CD14-positive monocyte (primary cell): ENCODE data around the gene DOCK10. TPM values are rescaled to one million over a fixed set of nuclear protein-coding genes. Genes with fewer than 3 reads are reported as not detected.

Source experiments
- DNase-seq, 3 donors: peaks; one replicate each; pipeline ENCODE4 v3.0.0-alpha.2; 2011 to 2022
- H2AFZ ChIP-seq: 2 replicates; pipeline ENCODE4 v1.6.0; 2012; ENCODE audit warnings: mild to moderate bottlenecking, low read depth, low read length, inconsistent platforms; ENCODE audit not compliant: insufficient read depth, poor library complexity, severe bottlenecking
- H3K27ac ChIP-seq, 2 donors: 1 replicate in 1 of 2; 2 replicates in 1 of 2; pipeline ENCODE4 v1.5.1; 2012 to 2013; ENCODE audit warnings: low read length in 2 of 2, control low read depth in 1 of 2, inconsistent platforms in 1 of 2, low read depth in 1 of 2, mild to moderate bottlenecking in 1 of 2
- H3K27me3 ChIP-seq, 2 donors: one replicate each; pipeline versions ENCODE4 v1.6.0 to v1.6.1; 2011 to 2013; ENCODE audit warnings: low read length in 2 of 2; ENCODE audit not compliant: control insufficient read depth in 2 of 2, insufficient read depth in 2 of 2
- H3K36me3 ChIP-seq, 2 donors: replicated peaks in 1 of 2; 1 replicate in 1 of 2; 2 replicates in 1 of 2; pipeline versions ENCODE4 v1.5.1 to v1.6.1; 2012 to 2013; ENCODE audit warnings: low read length in 2 of 2, control low read depth in 1 of 2, inconsistent platforms in 1 of 2, mild to moderate bottlenecking in 1 of 2; ENCODE audit not compliant: insufficient read depth in 2 of 2, control insufficient read depth in 1 of 2
- H3K4me1 ChIP-seq, 2 donors: 1 replicate in 1 of 2; 2 replicates in 1 of 2; pipeline versions ENCODE4 v1.5.1 to v1.6.1; 2012 to 2013; ENCODE audit warnings: low read length in 2 of 2, control low read depth in 1 of 2, inconsistent platforms in 1 of 2, mild to moderate bottlenecking in 1 of 2, moderate library complexity in 1 of 2; ENCODE audit not compliant: insufficient read depth in 2 of 2, control insufficient read depth in 1 of 2
- H3K4me2 ChIP-seq: replicated peaks from 2 replicates; pipeline ENCODE3; 2012; ENCODE audit warnings: low read length, moderate library complexity, mild to moderate bottlenecking; ENCODE audit not compliant: poor library complexity, severe bottlenecking; ENCODE audit errors: extremely low read depth
- H3K4me3 ChIP-seq, 3 experiments: fragments of 200-600 bp in 1 of 3; sonication (generic) in 1 of 3; replicated peaks in 1 of 3; 1 replicate in 2 of 3; 2 replicates in 1 of 3; pipeline ENCODE4 v1.5.1; 2011 to 2013; ENCODE audit warnings: low read length in 3 of 3, mild to moderate bottlenecking in 3 of 3, control low read depth in 2 of 3, low read depth in 2 of 3, inconsistent platforms in 1 of 3, moderate library complexity in 1 of 3
- H3K79me2 ChIP-seq: 2 replicates; pipeline ENCODE4 v1.6.0; 2012; ENCODE audit warnings: mild to moderate bottlenecking, control low read depth, inconsistent platforms, low read length, moderate library complexity; ENCODE audit not compliant: insufficient read depth
- H3K9ac ChIP-seq: 2 replicates; pipeline ENCODE4 v1.6.0; 2017; ENCODE audit warnings: low read length, mild to moderate bottlenecking; ENCODE audit not compliant: insufficient read depth, poor library complexity, severe bottlenecking
- H3K9me3 ChIP-seq, 2 donors: replicated peaks in 1 of 2; 1 replicate in 1 of 2; 2 replicates in 1 of 2; pipeline versions ENCODE4 v1.5.1 to v1.6.1; 2012 to 2013; ENCODE audit warnings: low read length in 2 of 2, control low read depth in 1 of 2; ENCODE audit not compliant: control insufficient read depth in 1 of 2, insufficient read depth in 1 of 2
- H4K20me1 ChIP-seq: 2 replicates; pipeline ENCODE4 v1.6.0; 2012; ENCODE audit warnings: mild to moderate bottlenecking, low read length, control low read depth, moderate library complexity; ENCODE audit not compliant: insufficient read depth
- H3K27ac Mint-ChIP-seq, 7 donors: one replicate each; pipeline ENCODE4 v1.8.0; 2020; ENCODE audit warnings: mild to moderate bottlenecking in 7 of 7, mixed read lengths in 7 of 7, moderate library complexity in 6 of 7, inconsistent platforms in 2 of 7
- H3K27me3 Mint-ChIP-seq, 3 donors: one replicate each; pipeline ENCODE4 v1.8.0; 2021 to 2022; ENCODE audit warnings: low read depth in 3 of 3, mild to moderate bottlenecking in 3 of 3, mixed read lengths in 3 of 3, moderate library complexity in 3 of 3, inconsistent platforms in 1 of 3
- H3K36me3 Mint-ChIP-seq, 2 donors: one replicate each; pipeline ENCODE4 v1.8.0; 2020; ENCODE audit warnings: mixed read lengths in 2 of 2, inconsistent platforms in 1 of 2, mild to moderate bottlenecking in 1 of 2
- H3K4me1 Mint-ChIP-seq: one replicate; pipeline ENCODE4 v1.8.0; 2020; ENCODE audit warnings: mild to moderate bottlenecking, mixed read lengths
- H3K4me3 Mint-ChIP-seq, 2 donors: one replicate each; pipeline ENCODE4 v1.8.0; 2020; ENCODE audit warnings: mild to moderate bottlenecking in 2 of 2, mixed read lengths in 2 of 2, moderate library complexity in 1 of 2
- H3K9me3 Mint-ChIP-seq, 7 donors: one replicate each; pipeline ENCODE4 v1.8.0; 2020 to 2022; ENCODE audit warnings: mixed read lengths in 7 of 7, mild to moderate bottlenecking in 6 of 7, moderate library complexity in 6 of 7, inconsistent platforms in 2 of 7
- WGBS: methylation state at CpG from one replicate; pipeline ENCODE4 v1.1.5; 2013; ENCODE audit warnings: missing lambda C conversion rate; ENCODE audit not compliant: insufficient coverage; 5-methylcytosine and 5-hydroxymethylcytosine counted together
- intact Hi-C, 2 donors: fragments of 100-400 bp; cut with micrococcal nuclease; formaldehyde crosslinking; loops; one replicate each; pipeline versions ENCODE4 v1.15.0 to v1.15.1; 2023
- polyA plus RNA-seq, 3 donors: library from polyadenylated mRNA; depleted of rRNA in 1 of 3; unstranded in 2 of 3; stranded (reverse) in 1 of 3; fragments of 300-500 nt in 2 of 3; fragments of >200 nt in 1 of 3; fragmentation: Illumina TruSeq in 2 of 3; gene quantifications; 1 replicate in 2 of 3; 2 replicates in 1 of 3; pipeline ENCODE4 v1.2.3, GENCODE V29; 2012 to 2021
- TF ChIP-seq, protein P1 (sequence below): fragments of 200-600 bp; IDR thresholded peaks from one replicate; pipeline ENCODE4 v1.8.0; 2022; ENCODE audit warnings: antibody characterized with exemption, mild to moderate bottlenecking

Gene DOCK10
- polyA plus RNA-seq, 3 donors: 9.5 to 30.9 (median 16.5) TPM

DNA sequence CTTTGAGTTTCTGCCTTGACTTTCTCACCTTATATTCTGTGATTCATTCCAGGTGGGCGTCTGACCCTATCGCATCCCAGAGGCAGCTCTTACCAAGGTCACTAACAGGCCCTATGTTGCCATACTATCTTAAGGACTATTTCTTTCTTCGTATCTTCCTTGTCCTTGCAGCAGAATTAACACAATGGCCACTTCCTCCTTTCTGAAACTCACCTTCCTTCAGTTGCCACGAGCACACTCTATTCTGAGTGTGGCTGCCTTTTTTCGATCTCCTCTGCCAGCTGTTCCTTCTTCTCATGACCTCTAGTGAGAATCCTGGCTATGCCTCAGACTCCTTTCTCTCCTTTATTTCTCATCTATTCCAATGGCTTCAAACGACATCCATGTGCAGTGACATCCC, 165.7 kb downstream of the DOCK10 start:
- Histone ChIP-seq H3K9ac (no peak overlapping the region), H3K79me2 (peaks cover 3% of the 10 kb centered on the region), H3K4me2 (no peak overlapping the region), H3K27me3 (no peaks in the 10 kb centered on the region), H3K36me3 (peaks cover 44 to 100% of the 10 kb centered on the region in 2 donors), H3K27ac (peak overlapping the region in 1 of 2 donors; percentile 43), H2AFZ (no peak overlapping the region), H3K9me3 (no peaks in the 10 kb centered on the region), H3K4me3 (no peak overlapping the region), H4K20me1 (no peaks in the 10 kb centered on the region), H3K4me1 (peaks cover 5 to 7% of the 10 kb centered on the region in 2 donors)
- H3K36me3 Mint-ChIP-seq: peaks cover 67 to 79% of the 10 kb centered on the region in 2 donors
- peak overlapping the region in 5 of 7 donors; percentile 4 to 72 (median 33) for H3K27ac Mint-ChIP-seq
- TF ChIP-seq, protein P1, sequence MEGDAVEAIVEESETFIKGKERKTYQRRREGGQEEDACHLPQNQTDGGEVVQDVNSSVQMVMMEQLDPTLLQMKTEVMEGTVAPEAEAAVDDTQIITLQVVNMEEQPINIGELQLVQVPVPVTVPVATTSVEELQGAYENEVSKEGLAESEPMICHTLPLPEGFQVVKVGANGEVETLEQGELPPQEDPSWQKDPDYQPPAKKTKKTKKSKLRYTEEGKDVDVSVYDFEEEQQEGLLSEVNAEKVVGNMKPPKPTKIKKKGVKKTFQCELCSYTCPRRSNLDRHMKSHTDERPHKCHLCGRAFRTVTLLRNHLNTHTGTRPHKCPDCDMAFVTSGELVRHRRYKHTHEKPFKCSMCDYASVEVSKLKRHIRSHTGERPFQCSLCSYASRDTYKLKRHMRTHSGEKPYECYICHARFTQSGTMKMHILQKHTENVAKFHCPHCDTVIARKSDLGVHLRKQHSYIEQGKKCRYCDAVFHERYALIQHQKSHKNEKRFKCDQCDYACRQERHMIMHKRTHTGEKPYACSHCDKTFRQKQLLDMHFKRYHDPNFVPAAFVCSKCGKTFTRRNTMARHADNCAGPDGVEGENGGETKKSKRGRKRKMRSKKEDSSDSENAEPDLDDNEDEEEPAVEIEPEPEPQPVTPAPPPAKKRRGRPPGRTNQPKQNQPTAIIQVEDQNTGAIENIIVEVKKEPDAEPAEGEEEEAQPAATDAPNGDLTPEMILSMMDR: no peak
- H3K4me3 Mint-ChIP-seq: no peak overlapping the region
- H3K9me3 Mint-ChIP-seq: peaks cover 0 to 1% (median 0%) of the 10 kb centered on the region in 7 donors
- WGBS: 46% methylated on average over 6 of the region's 6 CpGs
- H3K4me1 Mint-ChIP-seq: peaks cover 15% of the 10 kb centered on the region
- peak in 2 of 3 donors; percentile 9 for DNase-seq
- intact Hi-C loops: loop anchor here in 1 of 2 donors (10.0 kb wide), 1 partner anchor 128 kb away; no protein-coding TSS in a partner anchor
- H3K27me3 Mint-ChIP-seq: no peaks in the 10 kb centered on the region

DNA sequence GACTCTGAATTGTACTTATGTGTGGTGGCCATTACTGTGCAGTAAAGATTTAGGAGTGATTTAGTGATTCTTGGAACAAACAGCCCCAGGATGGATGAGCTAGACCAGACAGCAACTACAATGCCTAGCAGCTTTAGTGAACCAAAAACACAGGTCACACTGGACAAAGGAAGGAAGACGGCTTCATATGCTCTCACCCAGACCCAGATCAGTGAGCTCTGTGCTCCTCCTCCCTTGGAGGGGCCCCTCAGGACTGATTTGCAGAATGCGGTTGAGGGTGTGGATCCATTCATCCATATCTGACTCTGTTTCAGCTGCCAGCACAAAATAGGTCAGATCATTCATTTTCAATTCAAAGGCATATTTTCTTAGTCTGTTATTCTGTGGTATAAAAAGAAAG, 166.4 kb downstream of the DOCK10 start:
- Histone ChIP-seq H3K9me3 (no peaks in the 10 kb centered on the region), H3K27ac (no peak overlapping the region), H3K27me3 (no peaks in the 10 kb centered on the region), H3K4me2 (no peak overlapping the region), H3K79me2 (no peaks in the 10 kb centered on the region), H4K20me1 (no peaks in the 10 kb centered on the region), H3K9ac (no peak overlapping the region), H3K4me3 (no peak overlapping the region), H3K36me3 (peaks cover 44 to 100% of the 10 kb centered on the region in 2 donors), H3K4me1 (peaks cover 4 to 7% of the 10 kb centered on the region in 2 donors), H2AFZ (no peak overlapping the region)
- H3K9me3 Mint-ChIP-seq: peaks cover 0 to 6% (median 0%) of the 10 kb centered on the region in 7 donors
- peak overlapping the region in 3 of 7 donors; percentile 38 to 71 (median 54) for H3K27ac Mint-ChIP-seq
- TF ChIP-seq, protein P1: no peak
- intact Hi-C loops: loop anchor here in 1 of 2 donors (10.0 kb wide), 1 partner anchor 129 kb away; no protein-coding TSS in a partner anchor
- WGBS: 67% methylated on average over 1 of the region's 2 CpGs
- H3K36me3 Mint-ChIP-seq: peaks cover 68 to 81% of the 10 kb centered on the region in 2 donors
- no peak overlapping the region for H3K4me3 Mint-ChIP-seq
- no peaks in the 10 kb centered on the region for H3K27me3 Mint-ChIP-seq
- peaks cover 14% of the 10 kb centered on the region for H3K4me1 Mint-ChIP-seq
- no peak for DNase-seq
